TTC549 (cell line): ENCODE measurements around the gene C4orf51.

Experiments used
- FAIRE-seq: peaks from 2 replicates; lab custom pipeline; 2012; peaks lifted over from hg19 to GRCh38; lab: Jason Lieb, UNC

The C4orf51 gene

GRCh38 chr4:145716200-145716599 is 36.3 kb downstream of the C4orf51 start:
- FAIRE-seq = no peak

- no peak for FAIRE-seq
Observed at GRCh38 chr4:145716661-145717200, 36.8 kb downstream of the C4orf51 start.

- FAIRE-seq = no peak
Observed at GRCh38 chr4:145719752-145720624, 40.0 kb downstream of the C4orf51 start.

- no peak for FAIRE-seq
Observed at GRCh38 chr4:145720656-145721055, 40.7 kb downstream of the C4orf51 start.

GRCh38 chr4:145722561-145722960 is 42.6 kb downstream of the C4orf51 start:
- FAIRE-seq = no peak

- FAIRE-seq = no peak
Observed at GRCh38 chr4:145723336-145723735, 43.4 kb downstream of the C4orf51 start.

- FAIRE-seq = no peak
Observed at GRCh38 chr4:145730026-145730425, 50.1 kb downstream of the C4orf51 start.

- no peak for FAIRE-seq
Observed at GRCh38 chr4:145731028-145731427, 51.1 kb downstream of the C4orf51 start.

GRCh38 chr4:145732001-145732815 is 52.3 kb downstream of the C4orf51 start:
- FAIRE-seq = no peak

- no peak for FAIRE-seq
Observed at GRCh38 chr4:145732895-145733880, 53.2 kb downstream of the C4orf51 start.

- FAIRE-seq = no peak
Observed at GRCh38 chr4:145734031-145734430, 54.1 kb downstream of the C4orf51 start.

- FAIRE-seq = no peak
Observed at GRCh38 chr4:145734576-145735346, 54.8 kb downstream of the C4orf51 start.

GRCh38 chr4:145735347-145735675 is 55.4 kb downstream of the C4orf51 start:
- no peak for FAIRE-seq

GRCh38 chr4:145735827-145736226 is 55.9 kb downstream of the C4orf51 start:
- FAIRE-seq = no peak

GRCh38 chr4:145736241-145736831 is 56.4 kb downstream of the C4orf51 start:
- FAIRE-seq = no peak

- FAIRE-seq = no peak
Observed at GRCh38 chr4:145739845-145740244, 59.9 kb downstream of the C4orf51 start.

GRCh38 chr4:145740806-145741205 is 60.9 kb downstream of the C4orf51 start:
- no peak for FAIRE-seq

- FAIRE-seq = no peak
Observed at GRCh38 chr4:145743641-145744040, 63.7 kb downstream of the C4orf51 start.

GRCh38 chr4:145755802-145756201 is 75.9 kb downstream of the C4orf51 start:
- no peak for FAIRE-seq

- no peak for FAIRE-seq
Observed at GRCh38 chr4:145756244-145756643, 76.3 kb downstream of the C4orf51 start.

GRCh38 chr4:145757188-145757587 is 77.2 kb downstream of the C4orf51 start:
- FAIRE-seq = no peak
